ENCODE results near the gene CCR9. TPM values are rescaled to one million over a fixed set of nuclear protein-coding genes. Genes with fewer than 3 reads are reported as not detected.
A peak's percentile ranks its signal among the peaks of the same experiment; 100 is the strongest.

CCR9 gene
- total RNA-seq, 1 donor = 1.9 TPM

- no peak for DNase-seq (ENCODE audit: low read depth in 2 of 3, low spot score in 2 of 3)
These were observed 45.8 kb downstream of the CCR9 start for GRCh38 chr3:45932112-45932511.

DNA sequence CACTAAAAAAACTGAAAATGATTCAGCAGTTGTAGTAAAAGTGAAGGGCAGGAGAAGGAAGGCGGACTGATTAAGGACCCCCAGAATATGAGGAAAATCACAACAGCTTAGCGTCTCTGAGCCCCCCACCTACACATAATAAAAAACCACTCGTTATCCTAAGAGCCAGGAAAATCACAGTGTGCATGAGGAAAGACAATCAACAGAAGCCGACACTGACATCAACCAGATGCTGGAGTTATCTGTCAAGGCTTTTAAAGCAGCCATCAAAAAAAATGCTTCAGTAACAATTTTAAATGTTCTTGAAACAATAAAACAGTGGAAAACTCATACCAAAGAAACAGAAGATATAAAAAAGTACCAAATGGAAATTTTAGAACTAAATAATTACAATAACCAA lies 47.2 kb downstream of the CCR9 start:
- DNase-seq (ENCODE audit: low read depth in 2 of 3, low spot score in 2 of 3) = no peak

GRCh38 chr3:45936261-45936660 lies 49.9 kb downstream of the CCR9 start:
- no peak for DNase-seq (ENCODE audit: low read depth in 2 of 3, low spot score in 2 of 3)

DNA sequence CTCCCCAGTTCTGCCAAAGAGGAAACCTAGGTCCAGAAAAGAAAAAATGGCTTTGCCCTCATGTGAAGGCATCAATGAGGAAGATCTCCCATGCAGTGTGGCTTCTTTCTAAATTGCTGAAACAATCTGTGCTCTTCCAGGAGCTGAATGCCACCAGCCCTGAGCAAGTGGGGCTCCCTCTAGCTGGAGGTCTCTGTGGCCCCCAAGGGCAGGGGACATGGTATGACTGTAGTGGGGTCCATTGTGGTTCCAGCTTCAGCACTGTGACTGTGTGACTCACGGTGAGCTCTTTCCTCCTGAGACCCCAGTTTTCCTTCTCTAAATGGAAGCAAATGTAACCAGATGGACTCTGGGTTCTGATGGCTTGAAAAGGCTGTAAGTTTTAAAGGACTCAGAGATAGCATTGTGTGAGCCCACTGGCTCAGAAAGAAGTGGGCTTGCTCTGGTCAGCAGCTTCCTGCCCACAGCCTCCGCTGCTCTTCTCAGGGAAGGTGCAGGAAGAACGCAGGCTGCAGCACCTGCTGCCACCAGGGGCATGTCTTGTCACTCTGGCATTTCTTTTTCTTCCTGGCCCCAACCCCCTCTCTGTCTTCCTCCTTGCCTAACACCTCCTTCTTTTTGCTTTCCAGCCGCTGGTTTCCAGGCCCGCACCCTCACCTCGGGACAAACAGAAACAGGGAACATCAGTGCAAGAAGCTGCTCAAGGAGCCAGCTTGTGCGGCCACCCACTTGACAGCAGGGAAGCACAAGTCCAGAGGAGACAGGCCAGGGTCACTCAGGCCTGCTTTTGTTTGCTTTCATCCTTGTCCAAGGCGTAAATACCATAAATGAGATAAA lies 51.1 kb downstream of the CCR9 start:
- DNase-seq (ENCODE audit: low read depth in 2 of 3, low spot score in 2 of 3) = no peak

GRCh38 chr3:45938043-45938435 lies 51.7 kb downstream of the CCR9 start:
- no peak for DNase-seq (ENCODE audit: low read depth in 2 of 3, low spot score in 2 of 3)

- peak; percentile 77 to 88 (median 80) for DNase-seq (ENCODE audit: low read depth in 2 of 3, low spot score in 2 of 3)
These were observed 52.5 kb downstream of the CCR9 start for GRCh38 chr3:45938864-45939263.

DNA sequence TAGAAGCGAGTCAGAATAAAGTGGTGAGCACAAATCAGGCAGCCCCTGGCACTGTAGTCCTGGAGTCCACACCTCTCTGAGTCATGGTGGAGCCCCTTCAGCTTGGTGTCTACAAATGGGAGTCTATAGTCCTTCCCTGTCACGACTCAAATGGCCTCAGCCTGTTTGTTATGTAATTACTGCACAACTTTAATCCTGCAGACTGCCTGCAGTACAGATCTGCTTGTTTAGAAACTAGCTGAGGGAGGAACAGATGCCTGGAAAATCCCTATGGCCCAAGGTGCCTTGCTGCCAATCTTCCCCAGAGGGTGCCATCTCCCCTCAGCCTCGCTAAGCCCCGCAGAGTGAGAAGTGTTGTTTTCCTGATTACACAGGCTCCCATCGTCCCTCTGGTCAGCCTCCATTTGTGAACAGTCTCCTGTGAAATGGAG lies 53.0 kb downstream of the CCR9 start:
- DNase-seq (ENCODE audit: low read depth in 2 of 3, low spot score in 2 of 3) = no peak

- DNase-seq (ENCODE audit: low read depth in 2 of 3, low spot score in 2 of 3) = no peak
These were observed 53.8 kb downstream of the CCR9 start for GRCh38 chr3:45940004-45940780.

DNA sequence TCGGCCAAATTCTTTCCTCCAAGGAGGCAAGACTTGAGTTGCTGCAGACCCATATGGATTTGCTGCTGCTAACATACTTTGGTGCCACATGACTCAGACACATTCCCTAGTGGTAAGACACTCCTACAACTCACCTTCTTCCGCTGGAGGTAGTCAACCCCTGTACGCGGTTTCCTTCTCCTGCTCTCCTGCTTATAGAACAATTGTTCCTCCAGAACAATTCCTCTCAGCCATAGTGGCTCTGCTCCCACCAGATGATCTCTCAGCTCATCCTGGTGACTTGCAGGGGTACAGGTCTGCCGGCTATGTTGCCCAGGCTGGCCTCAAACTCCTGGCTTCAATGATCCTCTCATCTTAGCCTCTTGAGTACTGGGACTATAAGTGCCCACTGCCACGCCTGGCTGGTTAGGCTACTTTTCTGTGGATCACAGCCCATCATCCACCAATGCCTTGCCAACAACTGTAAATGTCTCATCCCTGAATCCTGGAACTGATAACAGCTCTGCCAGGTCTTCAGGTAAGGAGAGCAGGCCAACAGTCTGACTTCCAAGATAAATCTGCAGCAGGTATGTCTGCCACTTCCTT lies 54.5 kb downstream of the CCR9 start:
- DNase-seq (ENCODE audit: low read depth in 2 of 3, low spot score in 2 of 3) = no peak

DNA sequence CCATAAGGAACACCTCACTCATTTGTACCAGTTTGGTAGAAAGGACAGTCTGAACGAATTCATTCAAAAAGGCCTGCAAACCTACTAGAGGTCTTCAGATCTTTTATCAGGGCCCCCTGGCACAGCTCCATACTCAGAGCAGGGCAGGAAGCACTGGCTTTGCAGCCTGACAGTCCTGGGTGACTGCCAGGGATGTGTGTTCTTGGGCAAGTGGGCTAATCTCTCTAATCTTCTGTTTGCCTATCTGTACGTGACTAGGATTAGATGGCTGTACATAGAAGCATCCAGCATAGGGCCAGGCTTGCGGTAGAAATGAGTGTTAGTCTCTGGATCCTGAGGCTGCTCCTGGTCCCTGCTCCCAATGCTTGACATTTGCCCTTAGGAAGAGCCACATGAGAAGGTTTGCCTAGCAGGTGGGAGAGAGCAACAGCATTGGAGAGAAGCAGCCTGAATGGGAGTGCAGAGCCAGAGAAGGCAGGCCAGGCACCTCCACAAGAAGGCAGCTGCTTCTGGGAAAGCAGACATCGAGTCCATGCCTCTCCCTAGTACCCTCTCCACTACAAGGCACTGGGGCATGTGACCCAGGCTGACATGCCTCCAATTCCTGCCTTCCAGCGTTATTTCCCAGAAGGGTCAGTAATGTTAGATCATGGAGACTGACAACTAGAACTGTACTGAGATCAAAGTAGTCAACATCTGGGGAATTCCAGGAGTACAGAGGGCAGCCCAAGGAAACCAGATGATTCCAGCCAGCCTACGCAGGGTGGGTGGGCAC lies 55.9 kb downstream of the CCR9 start:
- DNase-seq (ENCODE audit: low read depth in 2 of 3, low spot score in 2 of 3) = peak in 2 of 3 donors; percentile 32 to 80

- no peak for DNase-seq (ENCODE audit: low read depth in 2 of 3, low spot score in 2 of 3)
These were observed 57.0 kb downstream of the CCR9 start, which contains the start of gene CXCR6 for GRCh38 chr3:45943207-45943846. TSS of gene CXCR6 (plus strand) at chr3:45943464. CDS start at chr3:45946482, 3,018 bp downstream.

DNA sequence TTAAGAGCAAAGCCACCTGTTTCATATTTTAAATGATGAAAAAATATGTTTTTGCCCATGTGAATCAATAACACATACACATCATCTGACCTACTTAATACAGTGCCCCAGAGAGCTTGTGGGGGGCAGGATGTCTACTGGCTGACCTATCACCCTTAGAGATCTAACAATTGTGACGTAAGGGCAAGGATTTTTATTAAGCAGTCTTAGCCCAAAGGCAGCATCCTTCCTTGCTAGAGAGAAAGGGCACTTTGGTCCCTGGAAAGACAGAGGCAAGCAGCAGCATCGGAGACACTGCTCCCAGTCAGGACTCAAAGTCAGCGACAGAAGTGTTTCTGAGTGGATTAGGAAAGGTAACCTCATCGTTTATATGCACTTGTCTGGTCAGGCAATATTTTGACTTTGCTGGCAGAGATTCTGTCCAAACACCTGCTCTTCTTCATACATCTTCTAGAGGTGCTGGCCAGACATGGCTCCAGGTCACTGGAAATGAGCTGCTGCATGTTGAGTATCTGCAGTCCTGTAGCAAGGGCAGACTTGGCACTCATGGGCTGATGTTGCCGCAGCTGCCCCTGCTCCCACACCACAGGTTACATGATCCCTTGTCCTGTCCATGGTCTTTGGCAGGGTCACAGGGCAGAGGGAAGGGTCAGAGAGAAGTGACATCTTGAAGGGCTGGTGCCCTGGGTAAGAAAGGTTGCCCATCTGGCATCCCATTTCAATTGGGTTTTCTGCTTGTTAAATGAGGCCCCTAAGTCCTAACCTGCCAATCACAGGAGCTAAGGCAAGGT lies 58.7 kb downstream of the CCR9 start:
- DNase-seq (ENCODE audit: low read depth in 2 of 3, low spot score in 2 of 3) = no peak

DNA sequence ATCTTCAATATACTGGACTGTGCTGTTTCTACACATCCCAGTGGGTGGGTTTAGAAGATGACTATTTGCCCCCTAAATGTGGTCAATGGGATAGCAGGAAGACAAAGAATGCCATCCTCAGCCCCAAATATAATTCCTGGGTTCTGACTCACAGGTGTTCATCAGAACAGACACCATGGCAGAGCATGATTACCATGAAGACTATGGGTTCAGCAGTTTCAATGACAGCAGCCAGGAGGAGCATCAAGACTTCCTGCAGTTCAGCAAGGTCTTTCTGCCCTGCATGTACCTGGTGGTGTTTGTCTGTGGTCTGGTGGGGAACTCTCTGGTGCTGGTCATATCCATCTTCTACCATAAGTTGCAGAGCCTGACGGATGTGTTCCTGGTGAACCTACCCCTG lies 60.0 kb downstream of the CCR9 start:
- DNase-seq (ENCODE audit: low read depth in 2 of 3, low spot score in 2 of 3) = no peak

GRCh38 chr3:45946875-45947274 lies 60.5 kb downstream of the CCR9 start:
- peak in 1 of 3 donors; percentile 5 for DNase-seq (ENCODE audit: low read depth in 2 of 3, low spot score in 2 of 3)

DNA sequence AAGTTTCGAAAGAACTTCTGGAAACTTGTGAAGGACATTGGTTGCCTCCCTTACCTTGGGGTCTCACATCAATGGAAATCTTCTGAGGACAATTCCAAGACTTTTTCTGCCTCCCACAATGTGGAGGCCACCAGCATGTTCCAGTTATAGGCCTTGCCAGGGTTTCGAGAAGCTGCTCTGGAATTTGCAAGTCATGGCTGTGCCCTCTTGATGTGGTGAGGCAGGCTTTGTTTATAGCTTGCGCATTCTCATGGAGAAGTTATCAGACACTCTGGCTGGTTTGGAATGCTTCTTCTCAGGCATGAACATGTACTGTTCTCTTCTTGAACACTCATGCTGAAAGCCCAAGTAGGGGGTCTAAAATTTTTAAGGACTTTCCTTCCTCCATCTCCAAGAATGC lies 61.0 kb downstream of the CCR9 start:
- DNase-seq (ENCODE audit: low read depth in 2 of 3, low spot score in 2 of 3) = no peak

- peak in 1 of 3 donors; percentile 8 for DNase-seq (ENCODE audit: low read depth in 2 of 3, low spot score in 2 of 3)
These were observed 62.0 kb downstream of the CCR9 start for GRCh38 chr3:45948311-45948781.

GRCh38 chr3:45948881-45949280 lies 62.5 kb downstream of the CCR9 start:
- DNase-seq (ENCODE audit: low read depth in 2 of 3, low spot score in 2 of 3) = no peak

GRCh38 chr3:45949432-45949831 lies 63.1 kb downstream of the CCR9 start:
- no peak for DNase-seq (ENCODE audit: low read depth in 2 of 3, low spot score in 2 of 3)

DNA sequence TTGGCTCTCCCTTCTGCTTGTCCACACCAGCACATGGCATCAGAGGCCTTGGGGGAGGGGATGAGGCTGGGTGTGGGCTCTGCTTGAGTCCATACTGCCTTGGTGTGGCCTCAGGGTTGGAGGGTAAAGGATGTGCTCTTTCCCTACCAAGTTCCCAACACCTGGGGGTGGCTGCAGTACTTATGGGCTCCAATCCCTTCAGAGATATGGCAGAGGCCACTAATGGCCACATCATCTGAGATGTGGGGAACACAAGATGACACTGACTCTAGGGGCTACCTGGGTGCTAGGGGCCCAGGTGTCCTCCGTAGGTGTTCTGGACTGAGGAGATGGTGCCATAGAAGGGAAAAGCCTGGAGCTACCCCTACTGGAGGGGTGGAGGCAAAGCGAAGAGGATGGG lies 63.8 kb downstream of the CCR9 start:
- DNase-seq (ENCODE audit: low read depth in 2 of 3, low spot score in 2 of 3) = no peak
